GM18505 (cell line): Measurements from ENCODE around the gene CD55.
"Not testable (repeated sequence)": the region's sequence is repeated elsewhere in the genome, so short reads cannot be mapped to it uniquely, and the experiment has no call there.

Experiments used
- ATAC-seq: cut with Tn5 transposase; IDR thresholded peaks from one replicate; pipeline ENCODE4 v1.9.1; 2021; ENCODE audit not compliant: unreplicated experiment
- POLR2A ChIP-seq: IDR thresholded peaks from 4 replicates; pipeline ENCODE4 v1.6.1; 2011; ENCODE audit warnings: borderline replicate concordance; ENCODE audit not compliant: insufficient read depth, insufficient read length; ENCODE audit errors: extremely low read depth

CD55 gene

GRCh38 chr1:207312604-207312920 is 8.9 kb upstream of the CD55 start:
- no peak for ATAC-seq
- no peak for TF ChIP-seq POLR2A

- no peak for ATAC-seq
- TF ChIP-seq POLR2A: no peak
Observed at GRCh38 chr1:207313131-207313530, 8.3 kb upstream of the CD55 start.

GRCh38 chr1:207314816-207315215 is 6.7 kb upstream of the CD55 start:
- ATAC-seq: no peak
- TF ChIP-seq POLR2A: no peak

- TF ChIP-seq POLR2A: no peak
Observed at GRCh38 chr1:207315435-207315834, 6.0 kb upstream of the CD55 start.

GRCh38 chr1:207316141-207316540 is 5.3 kb upstream of the CD55 start:
- TF ChIP-seq POLR2A: no peak
- ATAC-seq: no peak

More at GRCh38 chr1:207315435-207315834, 6.0 kb upstream of the CD55 start:
- no peak for ATAC-seq

GRCh38 chr1:207316622-207317391 is 4.7 kb upstream of the CD55 start:
- no peak for ATAC-seq
- no peak for TF ChIP-seq POLR2A

- ATAC-seq: no peak
- no peak for TF ChIP-seq POLR2A
Observed at GRCh38 chr1:207317561-207317960, 3.9 kb upstream of the CD55 start.

- no peak for ATAC-seq
- TF ChIP-seq POLR2A: no peak
Observed at GRCh38 chr1:207318072-207318619, 3.3 kb upstream of the CD55 start.

- no peak for TF ChIP-seq POLR2A
- ATAC-seq: no peak
Observed at GRCh38 chr1:207319199-207319598, 2.3 kb upstream of the CD55 start.

GRCh38 chr1:207320105-207320504 is 1.4 kb upstream of the CD55 start:
- not testable (repeated sequence) for ATAC-seq

GRCh38 chr1:207321790-207322645 is 540 bp downstream of the CD55 start:
- no peak for ATAC-seq
- TF ChIP-seq POLR2A: no peak

GRCh38 chr1:207323425-207324225 is 2.1 kb downstream of the CD55 start:
- TF ChIP-seq POLR2A: no peak
- no peak for ATAC-seq

GRCh38 chr1:207328004-207328403 is 6.5 kb downstream of the CD55 start:
- no peak for ATAC-seq
- TF ChIP-seq POLR2A: no peak

- no peak for TF ChIP-seq POLR2A
- ATAC-seq: no peak
Observed at GRCh38 chr1:207328908-207329440, 7.5 kb downstream of the CD55 start.

- ATAC-seq: no peak
- TF ChIP-seq POLR2A: no peak
Observed at GRCh38 chr1:207329469-207329868, 8.0 kb downstream of the CD55 start.
